ENCODE measurements around the gene HES7. TPM values are rescaled to one million over a fixed set of nuclear protein-coding genes. Genes with fewer than 3 reads are reported as not detected.
A peak's percentile ranks its signal among the peaks of the same experiment; 100 is the strongest.

Gene HES7
- total and polyA plus RNA-seq, 9 donors, result 0.11 to 0.97 (median 0.74) TPM; not detected in 2

GRCh38 chr17:8144401-8145231 is 20.7 kb upstream of the HES7 start:
- Histone ChIP-seq H3K36me3 (no peaks in the 10 kb centered on the region), H3K27me3 (no peaks in the 10 kb centered on the region), H3K4me1 (ENCODE audit: insufficient read depth) (no peaks in the 10 kb centered on the region), H3K9me3 (no peaks in the 10 kb centered on the region), H3K27ac (no peak overlapping the region), H3K4me3 (no peak overlapping the region)
- TF ChIP-seq EP300 (IDR thresholded peaks at IDR 0.05) (no peak), POLR2A (IDR thresholded peaks at IDR 0.05) (no peak)
- TF ChIP-seq, protein P1, sequence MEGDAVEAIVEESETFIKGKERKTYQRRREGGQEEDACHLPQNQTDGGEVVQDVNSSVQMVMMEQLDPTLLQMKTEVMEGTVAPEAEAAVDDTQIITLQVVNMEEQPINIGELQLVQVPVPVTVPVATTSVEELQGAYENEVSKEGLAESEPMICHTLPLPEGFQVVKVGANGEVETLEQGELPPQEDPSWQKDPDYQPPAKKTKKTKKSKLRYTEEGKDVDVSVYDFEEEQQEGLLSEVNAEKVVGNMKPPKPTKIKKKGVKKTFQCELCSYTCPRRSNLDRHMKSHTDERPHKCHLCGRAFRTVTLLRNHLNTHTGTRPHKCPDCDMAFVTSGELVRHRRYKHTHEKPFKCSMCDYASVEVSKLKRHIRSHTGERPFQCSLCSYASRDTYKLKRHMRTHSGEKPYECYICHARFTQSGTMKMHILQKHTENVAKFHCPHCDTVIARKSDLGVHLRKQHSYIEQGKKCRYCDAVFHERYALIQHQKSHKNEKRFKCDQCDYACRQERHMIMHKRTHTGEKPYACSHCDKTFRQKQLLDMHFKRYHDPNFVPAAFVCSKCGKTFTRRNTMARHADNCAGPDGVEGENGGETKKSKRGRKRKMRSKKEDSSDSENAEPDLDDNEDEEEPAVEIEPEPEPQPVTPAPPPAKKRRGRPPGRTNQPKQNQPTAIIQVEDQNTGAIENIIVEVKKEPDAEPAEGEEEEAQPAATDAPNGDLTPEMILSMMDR (IDR thresholded peaks at IDR 0.05), result no peak
- peak in 4 of 5 donors; percentile 20 to 54 (median 32) for DNase-seq
- 87 to 88% (median 87%) methylated on average over 15 of the region's 15 CpGs for WGBS, 3 donors
- intact Hi-C loops (cut with DNase I), result no loop called here

DNA sequence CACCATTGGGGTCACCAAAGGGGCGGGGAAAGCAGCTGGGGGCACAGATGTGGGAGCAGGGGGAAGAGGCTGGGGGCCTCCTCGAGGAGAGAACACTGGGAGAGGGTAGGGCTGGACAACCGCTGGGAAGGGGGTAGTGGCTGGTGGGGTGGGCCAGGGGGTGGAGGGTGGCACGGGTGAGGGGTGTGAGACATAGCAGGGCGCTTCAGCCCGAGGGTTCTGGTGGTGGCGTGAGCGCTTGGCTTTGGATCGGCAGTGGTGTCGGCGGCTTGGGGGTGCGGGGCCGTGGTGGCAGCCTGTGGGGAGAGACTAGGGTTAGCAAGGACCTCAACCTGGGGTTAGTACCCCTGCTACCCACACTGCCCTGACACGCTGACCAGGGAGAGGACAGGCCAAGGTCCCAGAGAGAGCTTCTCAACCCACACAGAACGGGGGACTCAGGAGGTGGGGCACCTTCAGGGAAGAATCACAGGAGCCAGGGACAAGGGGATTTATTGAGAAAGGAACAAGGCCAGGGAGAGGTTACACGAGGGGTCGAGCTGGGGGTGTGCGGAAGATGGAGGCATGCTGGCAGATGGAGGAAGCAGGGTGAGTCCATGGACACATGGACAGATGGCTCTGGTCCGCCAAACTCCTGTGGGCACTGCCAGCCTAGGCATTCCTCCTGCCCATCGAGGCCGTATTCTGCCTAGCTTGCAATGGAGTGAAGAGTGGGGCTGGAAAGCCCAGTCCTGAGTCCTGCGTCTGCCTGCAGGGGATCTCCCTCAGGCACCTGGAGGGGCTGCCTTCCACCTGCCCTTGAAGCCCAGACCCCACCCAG is 19.9 kb upstream of the HES7 start:
- no peak overlapping the region for H3K27ac ChIP-seq
- no peaks in the 10 kb centered on the region for H3K27me3 ChIP-seq
- no peak overlapping the region for H3K4me3 ChIP-seq
- no peaks in the 10 kb centered on the region for H3K9me3 ChIP-seq
- peak in 3 of 5 donors; percentile 25 to 67 (median 40) for DNase-seq
- no peaks in the 10 kb centered on the region for H3K36me3 ChIP-seq
- H3K4me1 ChIP-seq (ENCODE audit: insufficient read depth), result no peaks in the 10 kb centered on the region
- 85 to 92% (median 87%) methylated on average over 22 of the region's 22 CpGs for WGBS, 3 donors
- intact Hi-C loops (cut with DNase I), result no loop called here
- TF ChIP-seq, protein P1 (IDR thresholded peaks at IDR 0.05), result no peak
- TF ChIP-seq EP300 (IDR thresholded peaks at IDR 0.05) (no peak), POLR2A (IDR thresholded peaks at IDR 0.05) (peak; percentile 6)

GRCh38 chr17:8142887-8143580 is 19.1 kb upstream of the HES7 start:
- WGBS, 3 donors, result 74 to 83% (median 82%) methylated on average over 14 to 15 of the region's 15 CpGs
- TF ChIP-seq, protein P1 (IDR thresholded peaks at IDR 0.05), result no peak
- TF ChIP-seq POLR2A (IDR thresholded peaks at IDR 0.05), result no peak
- TF ChIP-seq EP300 (IDR thresholded peaks at IDR 0.05), result no peak
- no peaks in the 10 kb centered on the region for H3K36me3 ChIP-seq
- no peak overlapping the region for H3K27ac ChIP-seq
- no peak overlapping the region for H3K4me3 ChIP-seq
- no peaks in the 10 kb centered on the region for H3K27me3 ChIP-seq
- peak; percentile 20 to 63 (median 37) for DNase-seq
- no peaks in the 10 kb centered on the region for H3K4me1 ChIP-seq (ENCODE audit: insufficient read depth)
- no peaks in the 10 kb centered on the region for H3K9me3 ChIP-seq
- intact Hi-C loops (cut with DNase I), result no loop called here

All from ovary (tissue), 9 donors.